HG03354 (cell line): ENCODE data around the gene NDUFA9.

ENCODE experiments used
- ATAC-seq: cut with Tn5 transposase; IDR thresholded peaks from one replicate; pipeline ENCODE4 v1.9.1; 2021; ENCODE audit warnings: mild to moderate bottlenecking; ENCODE audit not compliant: unreplicated experiment, poor library complexity, severe bottlenecking

NDUFA9 gene

DNA sequence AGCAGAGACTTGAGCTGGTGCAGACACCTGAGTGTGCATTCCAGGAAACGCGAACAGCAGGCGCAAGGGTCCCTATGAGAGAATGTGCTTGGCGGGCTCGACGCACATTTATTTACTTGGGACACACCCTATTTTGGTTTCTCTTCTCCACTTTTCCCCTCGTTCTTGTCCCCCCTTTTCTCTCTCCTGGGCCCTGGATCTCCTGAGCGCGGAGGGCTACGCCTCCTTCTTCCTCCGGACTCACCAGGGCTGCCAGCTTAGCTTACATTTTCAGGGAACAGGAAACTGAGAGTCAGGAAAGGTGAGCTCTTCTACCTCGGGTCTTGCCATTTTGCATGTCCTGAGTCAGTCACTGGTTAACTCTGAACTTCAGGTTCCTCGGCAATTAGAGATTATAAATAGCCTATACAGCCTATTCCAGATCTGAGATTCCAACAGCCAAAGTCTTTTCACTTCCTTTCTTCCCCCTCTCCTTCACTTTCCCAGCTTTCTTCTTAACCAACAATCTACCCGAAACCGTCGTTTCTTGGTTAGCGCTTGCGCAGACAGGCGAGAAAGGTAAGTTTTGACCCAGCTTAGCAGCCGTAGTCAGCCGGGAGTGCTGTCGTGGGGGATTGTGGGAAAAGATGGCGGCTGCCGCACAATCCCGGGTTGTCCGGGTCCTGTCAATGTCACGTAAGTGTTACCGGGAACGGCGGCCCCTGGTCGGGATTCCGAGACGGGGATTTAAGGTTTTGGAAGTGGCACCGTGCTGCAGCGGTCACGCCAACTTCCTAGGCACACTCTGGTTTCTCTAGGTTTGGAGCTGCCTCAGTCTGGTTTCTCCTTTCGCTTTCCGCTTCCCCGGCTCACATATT lies at the start of gene NDUFA9, which contains the start of gene AKAP3:
Gene NDUFA9, plus strand, starts transcription at position 614 of the 857 bp plus-strand sequence. Its CDS starts 13 bp downstream, at position 627.
Gene AKAP3, minus strand, starts transcription at position 551 of the 857 bp plus-strand sequence. CDS start 10,855 bp downstream, outside the sequence.
- ATAC-seq: peak; percentile 88

DNA sequence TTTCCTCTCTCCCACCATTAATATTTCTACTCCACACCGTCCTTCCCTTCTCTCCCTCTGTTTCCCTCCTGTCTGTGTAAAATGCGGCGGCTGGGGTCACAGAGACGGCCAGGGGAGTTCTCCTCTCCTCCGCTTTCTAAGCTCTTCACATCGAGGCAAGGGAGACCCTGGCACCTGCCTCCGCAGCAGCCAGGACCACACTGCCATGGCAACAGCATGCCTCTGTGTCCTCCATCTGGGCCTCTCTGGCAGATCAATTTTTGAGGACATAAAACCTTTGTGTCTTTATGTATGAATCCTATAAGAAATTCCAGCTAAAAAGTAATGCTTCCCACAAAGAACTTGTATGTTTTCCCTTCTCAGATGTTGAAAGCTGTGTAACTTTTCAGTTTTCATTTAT lies 45.5 kb upstream of the NDUFA9 start:
- ATAC-seq: no peak

DNA sequence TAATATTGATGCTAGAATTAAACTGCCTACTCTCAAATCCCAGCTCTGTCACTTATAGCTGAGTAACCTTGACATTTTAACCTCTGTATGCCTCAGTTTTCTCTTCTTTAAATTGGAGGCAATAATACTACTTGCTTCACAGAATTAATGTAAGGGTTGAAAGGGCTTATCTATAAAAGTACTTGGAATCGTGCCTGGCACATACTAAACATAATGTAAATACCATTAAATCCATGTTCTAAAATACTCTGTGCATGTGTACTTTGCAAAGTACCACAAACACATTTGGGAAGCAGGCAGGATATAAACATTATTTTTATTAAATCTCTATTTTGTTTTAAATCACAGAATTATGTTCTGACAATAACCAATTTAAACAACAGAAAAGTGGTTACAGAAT lies 45.0 kb upstream of the NDUFA9 start:
- ATAC-seq: no peak

- peak; percentile 96 for ATAC-seq
Observed at GRCh38 chr12:4604684-4605193, 44.2 kb upstream of the NDUFA9 start.

- no peak for ATAC-seq
Observed at GRCh38 chr12:4607056-4607455, 41.9 kb upstream of the NDUFA9 start.

DNA sequence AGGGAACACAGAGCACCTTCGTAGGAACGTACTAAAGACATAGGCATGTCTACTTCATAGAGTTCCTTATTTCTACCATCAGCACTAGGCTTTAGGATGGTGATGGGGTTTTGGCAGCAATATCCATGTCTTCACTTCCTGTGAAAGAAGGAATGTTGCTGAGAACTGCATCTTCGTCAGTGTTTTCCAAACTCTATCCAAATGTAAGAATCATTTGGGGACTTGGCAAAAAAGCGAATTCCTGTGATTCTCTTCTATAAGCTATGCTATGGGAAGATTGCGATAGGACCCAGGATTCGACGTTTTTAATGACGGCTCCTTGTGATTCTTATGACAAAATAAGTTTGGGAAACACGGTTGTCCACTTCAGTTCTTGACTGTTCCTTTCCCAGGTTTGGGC lies 39.8 kb upstream of the NDUFA9 start:
- ATAC-seq: no peak

DNA sequence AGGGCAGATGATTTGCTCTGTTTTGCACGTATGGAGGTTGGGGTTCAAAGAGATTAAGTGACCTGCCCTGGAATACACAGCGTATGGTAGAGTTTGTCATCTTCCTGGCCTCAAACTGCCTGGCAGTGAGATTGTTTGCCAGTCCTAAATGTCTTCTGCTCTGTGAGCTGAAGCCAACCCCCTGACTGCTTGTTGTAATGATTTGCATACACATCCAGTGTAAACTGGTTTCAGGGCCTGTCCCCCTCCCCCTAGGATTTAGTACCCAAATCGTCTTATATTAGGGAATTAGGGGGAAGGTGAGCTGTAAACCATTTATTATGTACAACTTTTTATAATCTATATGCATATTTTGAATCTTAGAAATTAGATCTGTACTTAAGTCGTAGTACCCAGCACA lies 38.4 kb upstream of the NDUFA9 start:
- no peak for ATAC-seq

DNA sequence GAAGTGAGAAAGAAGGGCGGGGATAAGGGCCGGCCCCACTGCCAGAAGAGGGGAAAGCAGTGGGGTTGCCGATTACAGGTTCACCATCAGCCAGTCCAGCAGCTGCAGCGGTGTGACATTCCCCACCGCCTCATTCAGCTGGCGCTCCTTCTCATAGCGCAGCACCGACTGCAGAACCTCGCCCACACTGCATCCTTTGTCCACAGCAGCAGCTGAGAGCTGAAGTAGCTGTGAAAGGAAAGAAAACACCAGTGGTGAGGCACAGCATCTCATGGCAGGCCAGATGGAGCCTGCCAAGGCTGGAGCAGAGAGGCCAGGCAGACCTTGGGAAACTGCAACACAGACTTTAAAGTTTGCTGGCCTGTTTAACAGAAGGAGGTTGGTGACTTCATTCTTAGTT lies 33.2 kb upstream of the NDUFA9 start:
- no peak for ATAC-seq

DNA sequence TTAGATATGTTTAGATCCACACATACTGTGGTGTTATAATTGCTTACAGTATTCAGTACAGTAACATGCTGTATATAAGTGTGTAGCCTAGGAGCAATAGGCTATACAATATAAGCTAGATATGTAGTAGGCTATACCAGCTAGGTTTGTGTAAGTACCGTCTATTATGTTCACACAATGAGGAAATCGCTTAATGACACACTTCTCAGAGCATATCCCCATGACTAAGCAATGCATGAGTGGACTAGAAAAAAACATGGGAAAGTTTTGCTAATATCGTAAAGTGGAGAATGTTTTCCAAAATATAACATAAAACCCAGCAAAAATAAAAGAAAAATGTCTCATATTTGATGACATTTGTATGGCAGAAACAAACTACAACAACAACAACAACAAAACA lies 27.4 kb upstream of the NDUFA9 start:
- no peak for ATAC-seq

DNA sequence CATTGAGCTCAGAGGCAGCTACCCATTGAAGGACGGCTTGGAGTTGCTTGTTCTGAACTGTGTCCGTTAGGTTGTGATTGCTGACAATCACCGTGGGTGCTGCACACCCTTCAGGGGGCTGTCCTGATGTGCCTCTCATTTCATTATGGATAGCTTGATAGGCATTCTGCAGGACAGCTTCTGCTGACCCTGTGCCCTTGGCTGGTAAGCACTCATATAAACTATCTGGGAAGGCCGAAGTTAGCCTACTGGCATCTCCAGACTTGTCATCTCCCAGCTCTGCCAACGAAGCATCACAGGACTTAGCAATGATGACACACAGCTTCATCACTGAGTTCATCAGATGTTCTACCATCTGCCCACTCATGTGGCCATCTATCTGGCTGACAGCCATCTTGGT lies 22.4 kb upstream of the NDUFA9 start:
- ATAC-seq: no peak

DNA sequence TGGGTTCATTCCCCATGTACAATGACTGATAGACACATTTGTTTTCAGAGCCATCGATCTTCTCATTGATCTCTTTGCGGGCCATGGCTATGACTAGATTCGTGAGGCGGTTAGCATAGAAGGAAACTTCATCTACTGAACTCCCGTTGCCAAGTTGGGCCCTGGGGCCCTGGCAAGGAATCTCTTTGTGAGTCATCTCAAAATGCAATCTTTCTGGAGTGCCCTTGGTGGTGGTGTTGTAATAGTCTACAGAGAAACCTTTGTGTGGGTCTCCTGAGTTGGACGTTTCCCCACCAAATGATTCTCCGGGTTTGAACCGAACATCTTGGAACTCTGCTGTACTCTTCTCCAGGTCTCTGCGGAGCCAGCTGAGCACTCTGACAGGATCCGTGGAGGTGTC lies 20.5 kb upstream of the NDUFA9 start:
- no peak for ATAC-seq

- no peak for ATAC-seq
Observed at GRCh38 chr12:4630262-4630661, 18.7 kb upstream of the NDUFA9 start.

DNA sequence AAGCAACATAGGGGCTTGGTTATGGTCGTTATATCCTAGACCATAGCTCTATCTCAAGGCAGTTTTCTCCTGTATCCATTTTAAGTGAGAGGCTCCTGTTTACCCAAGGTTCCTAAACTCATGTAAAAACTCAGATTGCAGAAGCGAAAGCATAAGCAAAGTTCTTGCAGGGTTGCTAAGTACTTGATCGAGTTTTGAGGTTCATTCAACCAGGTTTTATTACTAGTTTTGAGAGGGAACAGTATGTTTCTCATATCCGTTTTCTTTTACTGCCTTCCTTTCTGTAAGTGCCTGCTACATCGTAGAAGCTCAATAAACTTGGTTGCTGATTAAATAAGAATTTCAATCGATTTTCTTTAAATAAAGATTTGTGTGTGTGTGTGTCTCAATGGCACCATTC lies 5.2 kb upstream of the NDUFA9 start:
- ATAC-seq: peak; percentile 50

- no peak for ATAC-seq
Observed at GRCh38 chr12:4645023-4645422, 3.9 kb upstream of the NDUFA9 start.

DNA sequence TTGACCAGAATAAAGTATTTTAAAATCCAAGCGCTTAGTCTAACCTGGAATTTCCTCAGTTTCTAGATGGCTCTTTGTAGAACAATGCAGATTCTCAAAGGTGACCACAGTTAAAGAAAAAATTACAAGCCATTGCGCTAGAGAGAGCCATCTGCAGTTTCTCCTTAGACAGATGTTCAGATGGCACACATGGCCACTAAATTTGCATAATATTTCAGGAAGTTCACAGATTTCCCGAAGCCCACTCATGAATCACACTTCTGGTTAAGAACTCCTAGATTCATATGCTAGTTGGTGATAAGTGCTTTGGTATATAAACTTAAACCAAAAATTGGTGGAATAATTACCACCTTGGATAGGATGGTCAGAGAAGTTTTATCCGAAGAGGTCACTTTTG lies 812 bp upstream of the NDUFA9 start:
- ATAC-seq: peak; percentile 15

DNA sequence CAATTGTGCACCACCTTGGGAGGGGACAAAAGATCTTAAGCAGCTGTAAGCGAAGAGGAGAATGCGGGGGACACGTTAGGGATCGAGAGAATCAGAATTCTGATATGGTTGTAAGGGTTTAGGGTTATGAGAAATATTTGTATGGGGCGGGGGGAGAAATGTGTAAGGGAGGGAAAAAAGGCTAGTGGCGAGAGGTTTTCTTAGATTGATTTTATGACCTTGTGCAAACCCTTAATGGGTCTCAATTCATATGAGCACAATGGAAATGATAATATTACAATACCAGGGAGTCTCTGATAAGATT lies 396 bp downstream of the NDUFA9 start:
- no peak for ATAC-seq

- ATAC-seq: no peak
Observed at GRCh38 chr12:4653257-4653656, 4.3 kb downstream of the NDUFA9 start.

GRCh38 chr12:4653691-4654090 lies 4.8 kb downstream of the NDUFA9 start:
- no peak for ATAC-seq

GRCh38 chr12:4663971-4664505 lies 15.1 kb downstream of the NDUFA9 start:
- ATAC-seq: no peak

GRCh38 chr12:4665236-4665635 lies 16.3 kb downstream of the NDUFA9 start:
- no peak for ATAC-seq

- no peak for ATAC-seq
Observed at GRCh38 chr12:4679711-4680110, 30.8 kb downstream of the NDUFA9 start.
